Left ventricle myocardium superior (tissue), 1 donor: ENCODE data around the gene RHBDF2. TPM values are rescaled to one million over a fixed set of nuclear protein-coding genes. Genes with fewer than 3 reads are reported as not detected.

Source experiments
- ATAC-seq: fragments of 200-7000 bp; cut with Tn5 transposase; one replicate; pipeline ENCODE4 v1.9.1; 2020; ENCODE audit warnings: mild to moderate bottlenecking, moderate library complexity
- DNase-seq: peaks from one replicate; pipeline ENCODE4 v3.0.0-alpha.2; 2020
- intact Hi-C: fragments of 100-400 bp; cut with micrococcal nuclease; formaldehyde crosslinking; loops from one replicate; pipeline ENCODE4 v1.11.0; 2022
- total RNA-seq: library from RNA; stranded (reverse); fragmentation: NEBNext Ultra II Directional; extraction: Animal tissue kit (Norgen Biotek cat#: 25700); gene quantifications from one replicate; pipeline ENCODE4 v1.2.1, GENCODE V29; 2021
- donor health status: DM: no; HTN: yes; CAD: no; lungs with severe emphysema.

RHBDF2 gene
- total RNA-seq, 1 donor from 2014 or later, result 17.7 TPM

DNA sequence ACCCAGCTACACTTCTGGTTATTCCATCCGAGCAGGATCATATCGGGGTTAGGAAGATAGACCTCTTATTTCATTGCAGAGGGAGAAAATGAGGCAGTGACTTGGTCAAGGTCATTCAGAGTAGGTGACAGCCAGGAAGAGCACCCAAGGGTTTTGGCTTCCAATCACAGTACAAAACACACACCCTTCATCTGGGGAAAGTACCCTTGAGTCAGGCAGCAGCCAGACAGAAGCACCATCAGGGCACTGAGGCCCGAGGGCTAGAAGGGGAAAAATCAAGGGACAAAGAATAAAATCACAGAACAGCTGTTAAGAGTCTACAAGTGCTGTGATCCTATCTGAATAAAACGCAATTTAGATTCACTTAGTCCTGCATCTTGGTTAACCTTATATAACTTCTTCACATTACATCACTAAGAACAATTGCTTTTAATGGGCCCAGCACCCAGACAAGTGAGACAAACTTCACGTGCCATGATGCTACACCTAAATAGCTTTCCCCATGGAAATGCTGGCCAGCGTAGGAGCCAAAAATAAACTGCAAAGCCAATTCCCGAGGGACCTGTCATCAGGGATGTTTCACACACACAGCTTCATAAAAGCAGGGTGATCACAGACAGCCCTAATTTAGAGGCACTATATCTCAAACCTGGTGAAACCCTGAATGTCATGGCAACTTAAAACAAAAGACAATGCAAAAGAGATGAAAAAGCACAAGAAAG is 53.1 kb downstream of the RHBDF2 start:
- intact Hi-C loops, result no loop called here
- DNase-seq, result no peak

DNA sequence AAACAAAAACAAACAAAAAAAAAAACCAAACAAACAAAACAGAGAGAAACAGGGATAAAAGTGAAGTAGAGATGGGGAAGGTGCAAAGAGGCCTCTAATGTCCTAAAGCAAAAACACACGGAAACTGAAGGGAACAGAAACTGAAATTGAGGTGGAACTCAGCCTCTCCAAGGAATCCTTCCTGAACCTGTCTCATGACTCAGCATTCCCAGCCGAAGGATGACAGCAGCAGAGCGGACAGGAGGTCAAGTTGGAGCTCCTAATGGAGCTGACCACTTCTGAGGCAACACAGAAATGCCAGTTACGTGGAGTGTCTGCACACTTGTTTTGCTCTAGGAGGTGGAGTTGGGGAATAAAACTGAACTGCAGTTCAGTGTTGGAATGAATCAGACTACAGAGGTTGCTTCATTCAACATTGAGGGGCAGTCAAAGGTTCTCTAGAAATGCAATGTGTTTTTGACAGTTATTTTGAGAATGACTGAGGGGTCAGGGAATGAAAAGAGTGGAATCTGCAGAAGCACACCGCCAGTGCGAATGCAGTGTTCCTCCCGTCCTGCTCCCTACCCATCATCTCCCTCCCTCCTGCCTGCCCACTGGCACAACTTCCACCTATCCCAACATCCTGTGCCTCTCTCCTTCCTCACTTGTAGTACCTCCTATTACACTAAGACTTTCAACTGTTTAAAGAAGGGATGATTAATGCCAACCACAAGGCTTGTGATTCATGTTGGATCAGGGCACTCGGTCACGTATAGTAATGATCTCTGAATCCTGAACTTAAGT is 54.6 kb downstream of the RHBDF2 start:
- ATAC-seq (peak; percentile 31), DNase-seq (no peak)
- intact Hi-C loops, result no loop called here

More for the DNA sequence above, 53.1 kb downstream of the RHBDF2 start:
- ATAC-seq, result peak; percentile 66

DNA sequence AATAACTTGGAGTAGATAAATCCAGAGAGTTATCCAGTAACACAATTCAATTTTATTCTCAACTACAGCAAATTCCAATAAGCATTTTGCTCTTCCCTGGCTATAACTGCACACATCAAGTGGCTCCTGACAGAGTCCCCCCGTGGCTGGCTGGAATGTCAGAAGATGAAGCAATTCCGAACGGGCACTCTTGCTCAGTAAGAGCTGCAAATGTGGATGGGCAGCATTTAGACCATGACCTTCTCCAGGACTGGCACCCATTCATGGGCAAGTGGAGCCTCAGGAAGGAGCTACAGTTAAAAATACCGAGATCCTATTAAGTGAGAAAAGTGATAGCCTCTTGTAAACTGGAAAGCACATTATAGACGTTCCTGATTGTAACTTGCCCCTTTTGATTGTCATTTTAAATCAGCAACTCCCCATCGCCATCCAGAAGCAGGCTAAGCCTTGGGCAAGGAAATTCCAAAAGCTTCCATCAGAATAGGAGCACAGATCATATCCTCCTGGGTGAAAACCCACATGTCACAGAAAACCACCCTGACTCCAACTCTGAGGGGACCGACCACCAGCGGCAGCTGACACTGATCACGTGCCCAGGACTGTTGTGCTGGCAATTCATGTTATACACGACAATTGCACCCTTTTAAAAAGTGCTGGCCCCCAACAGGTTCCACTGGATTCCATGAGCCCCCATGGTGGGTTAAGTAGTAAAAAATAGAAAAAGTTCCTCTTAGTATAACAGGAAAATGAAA is 55.4 kb downstream of the RHBDF2 start:
- DNase-seq, result no peak
- intact Hi-C loops, result no loop called here
- ATAC-seq, result peak; percentile 37

DNA sequence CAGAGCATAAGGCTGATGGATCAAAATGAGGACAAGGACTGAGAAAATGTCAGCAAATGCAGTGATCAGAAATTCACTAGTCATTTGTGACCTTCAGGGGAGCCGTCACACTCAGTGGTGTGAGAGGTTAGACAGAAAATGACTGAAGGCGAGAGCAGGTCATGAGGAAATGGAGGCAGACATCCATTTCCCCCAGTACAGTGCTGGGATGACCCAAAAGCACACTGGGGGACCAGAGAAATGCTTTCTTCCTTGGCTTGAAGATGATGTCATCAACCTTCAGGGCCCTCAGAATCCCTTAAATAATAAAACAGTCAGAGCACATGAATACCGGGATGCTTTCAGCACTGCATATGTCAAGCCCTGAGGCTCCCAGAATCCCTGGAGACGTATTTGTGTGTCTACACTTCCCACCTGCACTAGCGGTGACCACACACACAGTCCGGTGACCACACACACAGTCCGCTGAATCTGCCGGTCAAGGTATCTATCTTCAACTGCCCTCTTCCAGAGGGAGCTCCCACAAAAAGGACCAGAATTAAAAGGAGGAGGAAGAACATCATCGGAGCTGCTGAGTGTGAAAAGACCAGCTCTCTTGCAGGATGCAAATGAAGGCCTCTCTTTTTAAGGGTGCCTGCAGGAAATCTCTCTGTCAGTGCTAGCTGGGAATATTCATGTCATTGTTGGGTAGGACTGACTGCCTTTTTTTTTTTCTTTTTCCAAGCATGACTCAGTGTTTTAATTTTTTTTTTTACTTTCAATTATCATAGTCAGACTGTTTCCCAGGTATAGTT is 56.5 kb downstream of the RHBDF2 start:
- intact Hi-C loops, result no loop called here
- DNase-seq (no peak), ATAC-seq (no peak)

DNA sequence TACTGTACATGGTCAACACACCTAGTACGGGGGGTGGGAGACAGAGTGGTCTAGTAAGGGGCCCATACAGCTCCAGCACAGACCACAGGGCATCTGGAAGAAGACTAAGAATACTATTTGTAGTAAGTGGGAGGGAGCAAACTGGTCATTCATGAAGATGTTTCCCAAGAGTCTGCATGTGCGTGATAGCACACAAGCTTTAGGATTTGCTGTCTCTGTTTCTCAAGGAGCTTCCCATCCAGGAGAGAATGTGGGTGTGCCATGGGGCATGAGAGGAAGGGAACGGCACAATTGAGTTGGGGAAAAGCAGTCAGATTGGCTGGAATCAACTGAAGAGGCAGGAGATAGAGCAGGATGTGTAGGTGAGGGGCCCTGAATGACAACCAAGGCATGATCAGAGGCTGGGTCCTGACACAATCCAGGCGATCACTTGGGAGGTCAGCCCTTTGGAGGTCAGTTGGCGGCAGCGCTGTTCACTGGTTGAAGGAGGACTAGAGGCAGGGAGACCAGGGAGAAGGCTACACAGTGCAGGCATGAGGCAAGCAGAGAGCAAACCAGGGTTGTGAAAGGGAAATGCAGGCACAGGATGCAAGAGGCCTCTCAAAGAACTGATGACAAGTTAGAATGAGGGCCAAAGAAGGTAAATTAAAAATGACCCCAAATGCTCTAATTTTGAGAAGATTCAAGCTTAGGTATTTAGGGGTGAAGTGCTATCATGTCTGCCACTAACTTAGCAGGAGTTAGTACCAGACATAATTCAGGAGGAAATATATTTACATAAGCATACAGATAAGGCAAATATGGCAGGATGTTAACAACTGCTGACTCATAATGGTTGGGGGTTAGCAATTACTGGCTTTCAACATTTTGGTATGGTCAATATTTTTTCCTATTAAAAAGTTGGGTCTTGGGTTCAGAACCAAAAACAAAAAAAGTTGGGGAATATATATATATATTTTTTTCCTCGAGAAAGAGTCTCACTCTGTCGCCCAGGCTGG is 58.6 kb downstream of the RHBDF2 start:
- DNase-seq, result no peak

DNA sequence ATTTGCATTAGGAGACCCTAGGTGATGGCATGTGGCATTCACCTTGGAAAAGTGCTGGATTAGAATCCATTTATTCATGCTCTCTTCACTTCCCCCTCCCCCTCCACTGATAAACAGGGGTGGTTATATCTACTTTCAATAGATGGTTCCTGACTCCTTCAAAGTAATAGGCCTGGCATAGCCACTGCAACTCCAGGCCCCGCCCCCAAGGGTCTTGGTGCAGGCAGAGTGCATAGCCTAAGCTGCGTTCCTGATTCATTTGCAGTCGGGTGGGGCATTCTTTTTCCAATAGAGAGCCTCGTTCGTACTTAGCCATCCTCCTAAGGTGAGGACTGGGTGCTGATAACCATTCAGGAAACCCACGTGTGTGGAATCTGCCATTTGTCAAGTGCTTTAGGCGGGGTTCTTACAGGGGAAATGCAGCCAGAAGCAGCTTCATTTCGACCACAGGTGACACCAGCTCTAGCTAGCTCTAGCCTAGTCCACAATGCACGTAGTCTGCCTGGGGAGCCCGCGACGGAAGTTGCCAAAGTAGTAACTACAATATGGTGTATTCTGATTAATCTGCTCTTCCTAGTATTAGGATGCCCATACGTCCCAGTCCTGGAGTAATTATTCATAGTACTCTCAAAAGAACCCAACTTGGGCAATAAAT is 59.4 kb downstream of the RHBDF2 start:
- ATAC-seq (no peak), DNase-seq (no peak)
- intact Hi-C loops, result no loop called here

More for the DNA sequence above, 58.6 kb downstream of the RHBDF2 start:
- intact Hi-C loops, result no loop called here
- ATAC-seq, result no peak

DNA sequence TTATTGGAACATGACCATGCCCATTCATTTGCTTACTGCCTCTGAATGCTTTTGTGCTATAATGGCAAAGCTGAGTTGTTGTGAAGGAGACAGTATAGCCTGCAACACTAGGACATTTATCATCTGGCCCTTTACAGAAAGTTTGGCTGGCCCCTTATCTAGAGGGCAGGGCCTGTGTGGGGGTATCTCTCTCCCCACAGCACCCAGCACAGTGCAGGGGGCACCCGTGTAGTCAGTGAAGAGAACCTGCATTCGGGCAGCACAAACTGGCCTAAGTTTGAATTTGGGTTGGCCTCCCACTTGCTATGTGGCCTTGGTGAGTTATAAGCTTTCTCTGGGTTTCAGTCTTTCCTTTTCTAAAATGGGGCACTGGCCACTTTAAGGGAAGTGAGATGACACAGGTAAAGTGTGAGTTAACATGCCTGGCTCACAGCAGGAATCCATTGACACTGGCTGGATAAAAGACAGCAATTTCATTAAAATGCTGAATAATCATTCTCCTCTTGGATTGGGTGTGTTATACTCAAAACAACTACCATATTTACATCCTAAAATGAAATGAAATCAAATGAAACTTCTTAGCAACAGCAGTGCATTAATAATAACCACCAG is 60.4 kb downstream of the RHBDF2 start:
- intact Hi-C loops, result no loop called here
- ATAC-seq, result no peak
- no peak for DNase-seq

DNA sequence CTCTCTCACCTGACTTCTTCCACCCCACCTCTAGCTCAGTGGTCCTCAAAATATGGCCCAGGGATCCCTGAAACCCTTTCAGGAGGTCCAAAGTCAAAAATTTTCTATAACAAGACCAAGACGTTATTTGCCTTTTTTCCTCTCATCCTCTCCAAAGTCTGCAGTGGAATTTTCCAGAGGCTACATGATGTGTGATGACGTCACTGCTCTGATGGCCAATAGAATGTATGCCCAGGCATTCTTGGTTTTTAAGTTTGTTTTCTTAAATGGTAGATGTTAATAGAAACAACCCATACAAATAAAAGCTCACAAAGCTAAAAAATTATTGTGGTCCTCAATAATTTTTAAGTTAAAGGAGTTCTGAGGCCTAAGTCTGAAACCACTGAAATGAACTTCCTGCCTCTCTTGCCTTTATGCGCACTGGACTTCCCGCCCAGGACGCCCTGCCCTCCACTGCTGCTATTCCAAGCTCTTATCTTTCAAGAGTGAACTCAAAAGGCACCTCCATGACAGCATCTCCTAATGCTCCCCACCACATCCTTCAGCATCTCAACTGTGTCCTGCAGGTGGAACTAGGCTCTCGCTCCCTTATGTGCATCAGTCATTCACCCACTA is 61.8 kb downstream of the RHBDF2 start:
- no peak for DNase-seq
- intact Hi-C loops, result no loop called here
- no peak for ATAC-seq

DNA sequence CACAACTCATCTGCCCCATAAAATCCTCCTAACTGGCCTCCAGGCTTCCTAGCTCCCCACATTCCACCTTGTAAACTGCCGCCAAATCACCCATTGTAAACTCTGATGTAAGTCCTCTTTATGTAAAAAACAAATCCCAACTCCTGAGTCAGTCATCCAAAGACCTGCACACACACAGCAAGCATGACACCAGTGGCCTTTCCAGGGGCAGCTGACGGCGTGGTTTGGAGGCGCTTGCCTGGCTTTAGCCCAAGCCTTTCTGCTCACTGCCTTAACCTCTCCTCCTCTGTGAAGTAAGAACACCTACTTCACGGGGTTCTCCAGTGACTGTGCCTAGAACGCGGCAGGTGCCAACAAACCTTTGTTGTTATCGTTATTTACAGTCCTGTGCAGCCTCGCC is 62.3 kb downstream of the RHBDF2 start:
- DNase-seq, result no peak
- peak; percentile 35 for ATAC-seq
- intact Hi-C loops, result no loop called here

DNA sequence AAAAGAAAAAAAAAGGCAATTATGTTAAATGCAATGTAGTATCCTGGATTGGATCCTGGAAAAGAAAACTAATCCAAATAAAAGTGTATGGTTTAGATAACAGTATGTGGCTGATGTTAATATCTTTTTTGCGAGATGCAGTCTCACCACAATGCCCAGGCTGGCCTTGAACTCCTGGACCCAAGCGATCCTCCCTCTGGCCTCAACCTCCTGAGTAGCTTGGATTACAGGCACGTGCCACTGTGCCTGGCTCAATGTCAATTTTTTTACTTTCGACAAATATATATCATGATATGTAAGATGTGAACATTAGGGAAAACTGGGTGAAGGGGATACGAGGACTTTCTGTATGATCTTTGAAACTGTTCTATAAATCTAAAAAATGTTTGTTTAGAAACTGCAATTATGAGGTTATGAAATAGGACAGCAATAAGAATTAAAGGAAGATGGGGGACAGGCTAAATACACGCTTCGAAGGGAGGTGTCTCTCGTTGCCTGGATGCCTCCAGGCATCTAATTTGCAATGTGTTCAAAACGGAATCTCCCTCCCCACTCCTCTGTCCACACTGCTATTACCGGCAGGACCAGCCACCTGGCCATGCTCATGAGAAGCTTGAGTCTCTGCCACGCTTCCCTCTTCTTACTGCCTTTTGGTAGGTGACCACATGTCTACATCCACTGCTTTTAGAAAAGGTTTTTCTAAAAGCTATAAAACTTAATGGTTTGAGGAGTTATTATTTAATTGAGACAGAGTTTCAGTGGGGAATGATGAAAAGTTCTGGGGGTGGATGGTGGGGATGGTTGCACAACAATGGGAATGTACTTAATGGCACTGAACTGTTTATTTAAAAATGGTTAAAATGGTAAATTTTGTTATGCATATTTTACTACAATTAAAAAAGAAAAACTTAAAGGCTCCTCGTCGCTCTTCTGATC is 63.5 kb downstream of the RHBDF2 start:
- intact Hi-C loops, result no loop called here
- peak; percentile 11 for ATAC-seq
- no peak for DNase-seq

DNA sequence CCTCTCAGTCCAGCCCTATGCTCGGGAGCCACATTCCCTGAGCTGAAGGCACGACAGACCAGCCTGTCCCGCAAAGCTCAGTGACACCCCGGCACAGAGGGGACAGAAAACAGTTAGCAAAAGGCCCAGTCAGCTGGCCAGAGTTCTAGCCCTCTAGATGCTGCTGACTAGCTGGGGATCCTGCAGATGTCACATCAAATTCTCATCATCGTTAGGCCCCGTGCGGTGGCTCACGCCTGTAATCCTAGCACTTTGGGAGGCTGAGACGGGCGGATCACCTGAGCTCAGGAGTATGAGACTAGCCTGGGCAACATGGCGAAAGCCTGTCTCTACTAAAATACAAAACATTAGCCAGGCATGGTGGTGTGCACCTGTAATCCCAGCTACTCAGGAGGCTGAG is 65.5 kb downstream of the RHBDF2 start:
- ATAC-seq (peak; percentile 13), DNase-seq (no peak)
- intact Hi-C loops, result no loop called here

DNA sequence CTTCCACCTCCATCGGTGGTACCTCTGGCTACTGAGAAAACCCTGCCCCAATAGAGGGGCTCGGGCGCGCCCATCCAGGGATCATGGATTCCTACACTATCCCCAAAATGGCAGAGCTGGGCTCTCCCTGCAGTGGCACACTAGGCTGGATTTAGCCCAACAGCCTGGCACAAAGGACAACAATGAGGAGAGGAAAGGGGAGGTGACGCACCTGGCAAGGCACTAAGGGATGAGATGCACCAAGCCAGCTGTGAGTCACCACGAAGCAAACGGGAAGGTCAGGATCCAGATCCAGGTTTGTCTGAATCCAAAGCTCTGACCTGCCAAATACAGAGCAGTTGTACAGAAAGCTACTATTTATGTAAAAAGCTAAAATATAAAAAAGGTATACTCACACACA is 66.4 kb downstream of the RHBDF2 start:
- peak; percentile 33 for ATAC-seq
- intact Hi-C loops, result no loop called here
- no peak for DNase-seq

DNA sequence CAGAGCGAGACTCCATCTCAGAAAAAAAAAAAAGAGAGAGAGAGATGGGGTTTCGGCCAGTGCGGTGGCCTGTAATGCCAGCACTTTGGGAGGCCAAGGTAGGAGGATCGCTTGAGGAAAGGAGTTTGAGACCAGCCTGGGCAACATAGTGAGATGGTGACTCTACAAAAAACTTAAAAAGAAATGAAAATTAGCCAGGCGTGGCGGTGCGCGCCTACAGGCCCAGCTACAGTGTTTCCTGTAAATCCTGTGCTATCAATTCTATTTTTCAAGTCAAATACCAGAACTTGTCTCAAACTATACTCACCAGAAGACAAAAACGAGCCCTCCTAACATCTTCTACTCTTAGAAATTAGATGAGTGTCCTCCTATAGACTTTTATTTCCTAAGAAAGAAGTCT is 67.5 kb downstream of the RHBDF2 start:
- ATAC-seq, result no peak
- no peak for DNase-seq
- intact Hi-C loops, result no loop called here

DNA sequence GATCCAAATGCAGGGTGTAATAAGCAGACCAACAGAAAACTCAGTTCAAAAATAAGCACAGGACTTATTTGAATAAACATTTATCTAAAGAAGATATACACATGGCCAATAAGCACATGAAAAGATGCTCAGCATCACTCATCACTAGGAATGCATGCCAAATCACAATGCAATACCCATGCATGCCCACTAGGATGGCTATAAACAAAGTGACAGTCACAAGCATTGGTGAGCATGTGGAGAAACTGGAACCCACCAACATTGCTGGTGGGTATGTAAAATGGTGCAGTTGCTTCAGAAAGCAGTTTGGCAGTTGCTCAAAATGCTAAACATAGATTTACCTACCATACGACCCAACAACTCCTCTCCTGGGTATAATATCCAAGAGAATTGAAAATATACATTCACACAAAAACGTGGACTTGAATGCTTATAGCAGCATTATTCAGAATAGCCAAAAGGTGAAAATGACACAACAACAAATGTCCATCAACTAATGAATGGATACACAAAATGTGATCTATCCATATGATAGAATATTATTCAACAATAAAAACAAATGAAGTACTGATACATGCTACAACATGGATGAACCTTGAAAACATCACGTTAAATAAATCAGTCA is 68.4 kb downstream of the RHBDF2 start:
- ATAC-seq, result peak; percentile 21
- intact Hi-C loops, result no loop called here
- no peak for DNase-seq

DNA sequence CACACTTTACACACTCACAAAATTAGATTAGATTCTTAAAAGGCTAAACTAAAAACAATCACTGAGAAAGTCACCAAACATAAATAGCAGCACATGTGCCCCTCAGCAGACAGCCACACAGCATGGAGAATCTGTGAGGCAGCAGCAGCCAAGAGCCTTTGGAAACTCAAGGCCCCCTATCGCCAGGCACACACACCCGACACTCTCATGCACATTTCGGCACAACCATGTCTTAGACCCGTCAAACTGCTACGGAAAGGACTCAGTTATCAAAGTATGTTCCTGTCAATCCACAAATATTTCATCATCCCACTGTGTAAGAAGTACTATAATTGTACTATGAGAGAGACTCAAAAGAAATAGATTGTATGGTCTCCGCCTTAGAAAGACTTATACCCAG is 69.2 kb downstream of the RHBDF2 start:
- DNase-seq, result no peak
- intact Hi-C loops, result no loop called here
- peak; percentile 81 for ATAC-seq
